Stimulated activated CD8-positive, alpha-beta memory T cell treated with anti-CD3 and anti-CD28 coated beads, Interleukin-7, amount 100 ng/mL, for 48 hours (primary cell): ENCODE results near the gene EIF1AD.

Source experiments
- DNase-seq, 2 donors: peaks; one replicate each; pipeline ENCODE4 v3.0.0-alpha.2; 2020; ENCODE audit warnings: low read depth in 1 of 2; ENCODE audit errors: extremely low read depth in 1 of 2

EIF1AD gene

DNA sequence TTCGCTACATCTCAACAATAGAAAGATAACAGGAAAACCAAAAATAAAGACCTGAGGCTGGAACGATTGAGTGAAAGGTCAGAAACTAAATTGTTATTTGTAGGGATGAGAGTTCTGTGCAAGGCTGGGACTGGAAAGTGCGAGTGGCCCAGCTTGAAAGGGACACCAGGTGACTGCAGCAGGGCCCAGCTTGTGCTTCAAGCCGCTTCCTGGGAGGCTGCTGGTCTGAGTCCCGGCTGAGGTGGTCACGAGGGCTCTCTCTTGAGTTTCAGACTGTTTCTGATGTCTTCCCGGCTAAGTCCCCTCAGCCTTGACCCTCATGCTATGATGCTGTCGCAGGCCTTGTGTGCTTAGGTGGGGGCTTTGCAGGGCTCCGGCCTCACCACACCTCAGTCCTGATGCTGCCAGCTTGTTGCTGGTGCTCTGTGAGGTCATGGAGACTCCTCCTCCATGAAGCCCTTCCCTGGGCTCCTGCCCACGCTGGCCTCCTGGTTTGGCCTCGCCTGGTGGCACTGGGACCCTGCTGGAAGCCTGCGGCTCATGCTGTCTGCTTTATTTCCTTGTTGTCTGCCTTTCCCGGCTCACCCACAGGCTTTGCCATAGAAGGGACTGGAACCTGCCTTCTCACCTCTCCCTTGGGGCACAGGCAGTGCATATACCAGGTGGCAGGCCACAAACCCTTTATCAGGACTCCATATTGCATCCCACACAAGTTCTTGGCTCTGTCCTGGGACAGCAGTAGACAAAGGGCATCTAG, 4.4 kb upstream of the EIF1AD start:
- DNase-seq: no peak

DNA sequence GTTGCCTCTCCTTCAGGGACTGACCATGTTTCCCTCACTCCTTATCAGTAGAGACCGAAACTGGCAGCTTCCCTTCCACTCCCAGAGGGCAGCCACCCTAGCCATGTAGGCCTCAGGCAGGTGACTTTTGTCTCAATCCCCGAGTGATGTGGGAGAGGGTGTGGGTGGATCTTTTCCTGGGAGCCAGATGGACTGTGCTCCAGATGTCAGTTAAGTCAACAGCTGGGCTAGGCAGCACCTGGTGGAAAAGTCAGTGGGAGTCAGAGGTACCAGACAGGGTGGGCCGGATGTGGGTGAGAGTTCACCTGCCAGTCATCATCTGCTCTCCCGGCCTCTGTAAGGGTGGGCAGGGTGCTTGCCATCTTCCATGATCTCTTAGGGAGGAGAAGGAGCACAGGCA, 2.2 kb upstream of the EIF1AD start:
- no peak for DNase-seq

DNA sequence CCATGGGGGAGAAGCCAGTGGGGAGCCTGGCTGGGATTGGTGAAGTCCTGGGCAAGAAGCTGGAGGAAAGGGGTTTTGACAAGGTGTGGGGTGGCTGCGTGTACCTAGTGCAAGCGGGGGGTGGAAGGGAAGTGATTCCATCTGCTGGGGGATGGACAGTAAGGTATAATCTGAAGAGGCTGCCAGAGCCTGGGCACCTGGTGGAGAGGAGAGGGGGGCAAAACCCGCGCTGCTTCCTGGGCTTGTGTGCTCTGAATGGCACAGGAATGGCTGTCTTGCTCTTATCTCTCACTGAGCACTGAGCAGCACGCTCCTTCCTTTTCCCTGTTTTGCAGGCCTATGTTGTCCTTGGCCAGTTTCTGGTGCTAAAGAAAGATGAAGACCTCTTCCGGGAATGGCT, 1.3 kb upstream of the EIF1AD start:
- DNase-seq: no peak

DNA sequence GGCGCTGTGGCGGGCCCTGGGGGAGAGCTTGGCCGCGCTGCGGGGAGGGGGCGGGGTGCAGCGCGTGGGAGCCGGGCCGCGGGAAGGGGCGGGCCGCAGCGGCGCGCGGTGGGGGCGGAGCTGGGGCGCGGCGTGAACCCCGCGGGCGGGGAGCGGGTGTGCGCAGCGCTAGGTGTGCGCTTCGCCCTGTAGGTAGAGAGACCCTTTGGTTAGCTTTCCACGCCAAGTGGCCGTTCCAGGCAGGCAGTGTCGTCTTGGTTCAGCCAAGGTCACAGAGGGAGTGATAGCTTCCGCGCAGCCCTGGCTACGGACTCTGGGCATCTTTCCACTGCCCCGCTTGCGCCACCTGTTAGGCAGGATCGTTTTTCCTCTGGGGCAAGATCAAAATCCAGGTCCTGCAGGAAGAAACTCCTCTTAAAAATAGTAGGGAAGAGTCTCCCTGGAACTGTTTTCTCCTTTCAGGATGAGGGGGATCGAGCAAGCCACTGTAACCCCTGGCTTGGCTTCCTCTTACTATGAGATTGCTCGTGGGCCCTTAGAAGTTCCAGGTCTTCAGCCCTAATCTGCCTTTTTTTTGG, 780 bp upstream of the EIF1AD start:
- no peak for DNase-seq

DNA sequence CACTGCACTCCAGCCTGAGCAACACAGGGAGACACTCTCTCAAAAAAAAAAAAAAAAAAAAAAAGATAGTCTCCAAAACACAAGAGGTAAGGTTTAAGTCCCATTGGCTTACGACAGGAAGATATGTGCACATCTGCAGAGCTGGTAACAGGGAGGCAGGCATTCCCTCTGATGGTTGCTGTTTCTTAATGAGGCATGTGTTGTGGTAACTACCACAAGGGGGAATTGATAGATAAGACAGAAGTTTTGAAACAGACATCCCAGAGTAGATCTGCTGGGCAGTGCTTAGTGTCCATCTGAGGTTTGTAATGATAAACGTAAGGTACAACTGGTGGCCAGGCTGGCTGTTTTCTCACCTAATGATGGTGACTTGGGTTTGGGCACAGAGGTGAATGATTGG, 4.7 kb downstream of the EIF1AD start:
- no peak for DNase-seq

DNA sequence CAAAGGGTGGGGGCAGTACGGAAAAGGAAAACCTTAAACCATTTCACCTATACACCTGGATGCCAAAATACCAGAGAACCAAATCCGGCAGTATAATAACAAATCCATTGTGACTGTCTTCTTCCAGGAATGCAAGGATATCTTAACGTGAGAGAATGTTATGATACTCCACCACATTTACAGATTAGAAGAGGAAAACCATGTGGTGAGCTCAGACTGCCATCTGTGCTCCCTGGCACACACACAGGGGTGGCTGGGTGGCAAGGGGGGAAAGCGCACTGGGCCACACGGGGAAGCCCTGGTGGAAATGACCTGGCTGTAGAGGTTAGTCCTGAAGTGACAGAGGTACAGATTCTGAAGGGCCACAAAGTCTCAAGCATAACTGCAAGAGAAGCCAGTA, 9.9 kb downstream of the EIF1AD start:
- no peak for DNase-seq

DNA sequence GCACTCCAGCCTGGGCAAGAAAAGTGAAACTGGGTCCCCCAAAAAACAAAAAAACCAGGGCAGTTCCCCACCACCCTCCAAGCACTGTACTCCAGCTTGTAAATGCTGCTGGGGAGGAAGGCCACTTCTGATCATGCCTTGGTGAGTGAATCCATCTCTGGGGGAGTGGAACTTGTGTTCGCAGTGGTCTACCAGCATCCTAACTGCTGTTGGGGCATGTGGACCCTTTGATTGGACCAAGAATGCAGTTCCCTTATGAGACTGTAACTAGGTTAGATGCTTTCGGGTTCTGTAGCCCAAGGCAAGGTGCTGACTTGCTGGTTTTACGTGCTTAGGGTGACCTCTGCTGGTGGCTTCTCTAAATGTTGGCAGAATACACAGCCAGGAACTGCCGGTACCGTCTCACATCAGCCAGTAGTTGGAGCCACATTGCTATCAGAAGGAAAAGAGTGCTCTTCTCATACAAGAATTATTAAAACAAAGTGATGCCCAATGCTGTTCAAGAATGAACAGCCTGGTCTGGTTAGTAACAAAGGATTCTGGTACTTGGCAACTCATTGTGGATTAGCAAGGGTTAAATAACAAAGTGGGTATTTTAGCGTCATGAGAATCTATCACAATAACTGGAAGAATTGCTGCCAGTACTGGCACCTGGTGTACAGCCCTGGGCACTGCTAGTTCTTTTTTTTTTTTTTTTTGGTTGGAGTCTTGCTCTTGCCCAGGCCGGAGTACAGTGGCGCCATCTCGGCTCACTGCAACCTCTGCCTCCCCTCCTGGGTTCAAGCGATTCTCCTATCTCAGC, 13.0 kb downstream of the EIF1AD start:
- peak; percentile 69 to 81 for DNase-seq

DNA sequence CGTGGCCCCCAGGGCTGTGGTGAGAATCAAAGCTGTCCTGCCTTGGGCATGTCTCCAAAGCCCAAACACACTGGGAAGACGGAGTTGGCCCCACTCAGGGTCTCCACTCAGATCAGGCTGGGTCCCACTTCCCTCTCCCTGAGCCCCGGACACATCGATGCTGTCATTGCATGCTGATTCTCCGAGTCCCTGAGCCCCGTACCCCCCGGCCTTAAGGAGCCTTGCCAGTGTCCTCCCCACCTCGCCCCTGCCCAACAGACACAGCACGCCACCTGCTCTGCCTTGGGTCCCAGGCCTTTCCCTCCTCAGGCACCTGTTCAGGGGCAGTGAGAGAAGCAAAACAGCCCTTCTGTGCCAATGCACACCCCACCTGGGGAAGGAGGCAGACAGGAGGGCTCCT, 14.6 kb downstream of the EIF1AD start:
- DNase-seq: no peak

DNA sequence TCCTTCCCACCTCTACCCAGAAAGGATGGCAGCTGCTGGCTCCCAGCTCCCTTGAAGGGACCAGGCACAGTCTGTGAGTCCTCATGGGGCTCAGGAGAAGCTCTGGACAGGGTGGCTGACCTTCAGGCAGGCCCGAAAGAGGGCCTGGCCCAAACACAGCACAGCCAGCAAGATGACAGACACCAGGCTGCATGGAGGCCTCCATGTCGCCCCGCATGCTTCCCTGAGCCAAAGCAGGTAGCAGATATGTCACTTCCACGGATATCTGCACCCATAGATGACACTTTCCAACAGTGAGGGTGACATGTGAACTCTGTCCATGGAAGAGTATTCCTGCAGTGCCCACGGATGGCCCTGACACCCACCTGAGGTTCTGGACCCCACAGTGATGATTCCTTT, 18.4 kb downstream of the EIF1AD start:
- no peak for DNase-seq

DNA sequence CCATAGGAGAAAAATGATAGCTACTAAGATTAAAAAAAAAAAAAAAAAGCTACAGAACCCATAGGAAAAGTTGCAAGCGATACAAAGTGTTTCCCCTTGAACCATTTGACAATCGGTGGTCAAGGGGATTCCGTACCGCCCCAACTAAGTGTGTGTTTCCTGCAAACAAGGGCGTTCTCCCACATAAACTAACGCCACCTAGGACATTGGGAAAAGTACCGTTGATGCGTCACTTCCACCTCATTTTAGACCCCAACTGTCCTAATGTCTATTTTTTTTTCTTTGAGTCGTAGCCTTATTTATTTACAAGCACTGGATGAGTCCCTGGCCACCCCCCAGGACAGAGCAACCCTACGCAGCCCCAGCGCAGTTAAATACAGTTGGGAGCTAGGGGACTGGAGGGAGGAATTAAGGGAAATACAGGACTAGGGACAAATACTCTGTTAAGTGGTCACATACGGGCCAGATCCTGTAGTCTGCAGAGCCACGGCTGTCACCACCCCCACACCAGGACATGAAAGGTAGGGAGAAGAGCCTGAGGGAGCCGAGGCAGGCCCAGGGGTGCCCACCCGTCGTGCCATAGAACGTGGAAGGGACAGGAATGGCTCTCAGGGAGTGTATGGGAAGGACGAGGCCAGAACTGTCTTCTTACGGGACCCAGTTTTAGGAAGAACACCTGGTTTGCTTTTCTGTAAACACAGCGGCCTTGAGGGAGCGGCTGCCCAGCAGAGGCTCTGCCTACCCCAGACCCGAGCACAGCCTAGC, 19.0 kb downstream of the EIF1AD start:
- no peak for DNase-seq

DNA sequence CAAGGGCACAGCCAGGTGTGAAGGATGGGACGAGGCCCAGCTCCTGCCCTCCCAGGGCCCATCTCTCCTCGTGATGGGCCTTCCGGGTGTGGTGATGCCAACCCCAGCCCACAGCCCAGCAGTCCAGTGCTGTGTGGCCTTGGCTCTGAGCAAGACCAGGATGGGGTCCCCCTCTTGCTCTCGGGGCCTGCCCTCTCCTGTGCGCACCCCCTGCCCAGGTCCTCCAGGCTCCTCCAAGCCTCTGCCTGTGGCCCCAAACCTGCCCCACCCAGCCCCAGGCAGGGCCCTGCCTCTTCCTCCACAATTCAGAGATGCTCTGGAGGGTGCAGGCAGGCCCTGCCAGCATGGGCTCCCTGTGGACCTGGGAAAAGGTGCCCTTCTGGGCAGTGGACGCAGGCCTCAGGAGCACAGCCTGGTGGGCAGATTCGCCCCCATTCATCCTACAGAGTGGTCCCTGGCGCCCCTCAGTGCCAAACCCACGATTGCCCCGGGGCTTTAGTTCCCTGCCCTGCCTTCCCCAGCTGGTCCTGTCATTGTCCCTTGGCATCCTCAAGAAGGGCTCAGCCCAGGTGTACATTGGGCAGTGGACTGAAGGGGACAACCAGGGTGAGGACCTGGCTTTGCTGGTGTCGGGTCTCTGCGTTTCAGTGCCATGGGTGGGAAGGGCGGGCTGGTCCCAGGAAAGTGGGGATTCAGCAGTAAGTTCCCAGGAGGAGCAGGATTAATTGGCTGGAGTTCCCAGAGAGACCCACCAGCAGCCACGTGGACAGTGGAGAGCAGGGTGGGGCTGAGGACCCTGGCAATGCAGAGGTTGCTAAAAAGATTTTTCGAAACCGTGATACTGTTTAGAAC, 19.8 kb downstream of the EIF1AD start:
- no peak for DNase-seq

DNA sequence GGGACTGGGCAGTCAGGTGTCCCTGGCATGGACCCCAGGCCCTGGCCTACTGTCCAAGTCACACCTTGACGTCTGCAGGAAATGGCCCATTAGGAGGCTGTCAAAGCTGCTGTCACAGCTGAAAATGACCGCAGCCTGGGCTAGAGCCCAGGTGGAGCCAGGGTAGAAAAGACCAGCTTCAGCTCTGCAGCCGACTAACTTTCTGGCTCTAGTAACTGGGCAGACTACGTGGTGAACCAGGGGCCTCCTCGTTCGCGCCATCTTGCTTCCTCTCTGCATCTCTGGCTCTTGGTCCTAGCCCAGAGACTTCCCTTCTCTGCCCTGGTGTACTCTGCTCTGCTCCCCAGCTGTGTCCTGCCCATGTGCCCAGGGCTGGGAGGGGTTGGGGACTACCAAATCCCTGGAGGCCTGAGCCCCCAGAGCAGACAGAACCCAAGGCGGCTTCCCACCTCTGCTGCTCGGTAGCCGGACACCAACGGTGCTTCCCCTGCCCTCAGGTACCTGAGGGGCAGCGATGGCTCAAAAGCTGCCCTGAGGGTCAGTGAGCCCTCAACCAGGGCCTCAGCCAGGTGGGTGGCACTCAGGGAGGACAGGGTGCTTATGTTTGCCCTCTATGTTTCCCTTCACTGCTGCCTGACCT, 20.7 kb downstream of the EIF1AD start:
- no peak for DNase-seq

DNA sequence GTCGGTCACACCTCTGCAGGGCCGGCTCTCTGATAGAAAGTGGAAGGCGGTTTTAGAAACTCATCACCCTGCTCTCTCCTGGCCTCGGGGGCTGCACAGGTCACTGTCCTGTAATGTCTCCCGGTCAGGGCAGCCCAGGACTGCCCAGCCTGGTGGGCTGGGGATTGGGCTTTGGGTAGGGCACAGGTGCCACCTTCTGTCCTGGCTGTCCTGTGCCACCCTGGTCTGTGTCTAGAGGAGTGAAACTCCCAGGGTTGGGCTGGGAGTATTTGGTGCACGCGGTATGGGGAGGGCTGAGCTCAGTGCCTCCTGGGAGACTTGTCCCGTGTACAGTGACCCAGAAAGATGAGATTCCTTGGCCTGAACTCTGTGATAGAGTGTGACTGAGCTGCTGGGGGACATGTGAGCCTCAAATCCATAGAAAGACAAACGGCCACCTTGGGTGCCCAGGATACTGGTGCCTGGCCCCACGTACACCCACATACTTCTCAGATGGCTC, 22.6 kb downstream of the EIF1AD start:
- DNase-seq: no peak

DNA sequence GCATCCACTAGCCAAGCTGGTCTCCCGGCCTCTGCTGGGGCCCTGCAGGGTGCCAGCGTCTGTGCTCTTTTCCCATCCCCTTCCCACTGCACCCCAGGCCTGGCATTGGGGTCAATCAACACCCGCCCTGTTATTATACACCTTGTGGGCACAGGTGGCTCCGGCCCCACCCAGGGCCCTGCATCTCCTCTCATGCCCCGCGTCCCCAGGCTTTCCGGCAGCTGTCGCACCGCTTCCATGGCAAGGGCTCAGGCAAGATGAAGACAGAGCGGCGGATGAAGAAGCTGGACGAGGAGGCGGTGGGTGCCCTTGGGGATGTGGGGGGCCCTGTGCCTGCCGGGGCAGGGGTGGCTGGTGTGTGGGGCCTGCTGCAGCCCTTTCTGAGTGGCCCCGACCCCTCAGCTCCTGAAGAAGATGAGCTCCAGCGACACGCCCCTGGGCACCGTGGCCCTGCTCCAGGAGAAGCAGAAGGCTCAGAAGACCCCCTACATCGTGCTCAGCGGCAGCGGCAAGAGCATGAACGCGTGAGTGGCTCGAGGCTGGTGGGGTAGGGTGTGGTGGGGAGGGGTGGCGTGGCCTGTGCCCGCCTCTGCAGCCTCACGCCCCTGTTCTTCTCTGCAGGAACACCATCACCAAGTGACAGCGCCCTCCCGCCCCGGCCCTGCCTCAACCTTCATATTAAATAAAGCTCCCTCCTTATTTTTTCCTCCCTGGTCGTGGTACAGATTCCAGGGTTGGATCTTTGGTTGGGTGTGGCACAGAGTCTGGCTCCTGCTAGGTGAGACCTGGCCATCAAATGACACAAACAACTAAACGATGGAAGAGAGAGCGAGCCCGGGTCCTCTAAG, 23.3 kb downstream of the EIF1AD start:
- DNase-seq: no peak

DNA sequence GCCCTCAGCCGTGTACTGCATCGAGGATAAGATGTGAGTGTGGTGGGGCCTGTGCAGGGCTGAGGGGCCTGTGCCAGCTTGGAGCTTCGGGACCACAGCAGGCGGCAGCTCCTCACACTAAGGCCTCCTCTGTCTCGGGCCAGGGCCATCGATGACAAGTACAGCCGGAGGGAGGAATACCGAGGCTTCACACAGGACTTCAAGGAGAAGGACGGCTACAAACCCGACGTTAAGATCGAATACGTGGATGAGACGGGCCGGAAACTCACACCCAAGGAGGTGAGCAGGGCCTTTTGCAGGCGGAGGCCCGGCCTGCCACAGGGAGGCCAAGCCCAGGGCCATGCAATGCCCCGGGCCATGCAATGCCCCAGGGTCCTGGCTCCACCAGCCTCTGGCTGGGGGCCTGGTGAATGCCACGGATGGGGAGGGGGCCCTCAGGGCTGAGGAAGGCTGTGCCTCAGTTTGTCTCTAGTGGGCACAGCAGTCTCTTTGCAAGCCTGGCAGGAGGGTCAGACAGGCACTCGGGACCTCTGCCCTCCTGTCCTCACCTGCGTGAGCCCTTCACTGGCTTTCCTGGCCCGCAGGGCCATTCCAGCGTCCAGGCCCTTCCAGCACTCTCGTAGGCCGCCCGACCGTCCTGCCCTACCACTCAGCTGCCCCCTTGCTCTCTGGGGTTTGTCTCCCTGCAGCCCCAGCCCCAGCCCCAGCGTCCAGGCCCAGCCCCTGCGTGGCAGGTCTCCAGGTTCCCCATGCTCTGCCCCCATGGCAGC, 24.2 kb downstream of the EIF1AD start:
- no peak for DNase-seq

DNA sequence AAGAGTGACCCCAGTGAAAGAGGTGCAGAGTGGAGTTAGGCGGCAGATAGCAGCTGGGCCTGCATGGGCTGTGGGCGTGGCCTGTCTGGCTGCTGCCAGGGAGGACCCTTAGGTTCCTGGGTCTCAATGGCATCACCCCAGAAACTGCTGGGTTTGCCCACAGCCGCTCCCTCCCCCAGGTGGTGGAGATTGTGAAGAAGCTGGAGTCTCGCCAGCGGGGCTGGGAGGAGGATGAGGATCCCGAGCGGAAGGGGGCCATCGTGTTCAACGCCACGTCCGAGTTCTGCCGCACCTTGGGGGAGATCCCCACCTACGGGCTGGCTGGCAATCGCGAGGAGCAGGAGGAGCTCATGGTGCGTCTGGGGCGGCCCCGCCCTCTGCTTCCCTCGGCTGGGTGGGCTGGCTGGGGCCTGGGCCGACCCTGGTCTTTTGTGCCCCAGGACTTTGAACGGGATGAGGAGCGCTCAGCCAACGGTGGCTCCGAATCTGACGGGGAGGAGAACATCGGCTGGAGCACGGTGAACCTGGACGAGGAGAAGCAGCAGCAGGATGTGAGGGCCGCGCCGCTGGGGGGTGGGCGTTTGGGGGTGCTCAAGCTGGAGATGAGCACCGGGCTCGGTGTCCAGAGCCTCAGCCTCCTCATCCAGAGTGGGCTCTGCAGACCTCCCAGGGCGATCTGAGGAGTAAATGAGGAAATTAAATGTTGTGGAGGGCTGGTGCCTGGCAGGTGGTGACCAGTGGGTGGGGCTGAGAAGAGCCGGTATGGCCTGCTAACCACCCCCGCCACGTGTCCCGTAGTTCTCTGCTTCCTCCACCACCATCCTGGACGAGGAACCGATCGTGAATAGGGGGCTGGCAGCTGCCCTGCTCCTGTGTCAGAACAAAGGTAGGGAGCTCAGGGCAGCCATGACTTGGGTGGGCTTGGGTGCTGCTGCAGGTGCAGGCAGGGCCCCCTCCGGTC, 25.5 kb downstream of the EIF1AD start:
- DNase-seq: no peak

DNA sequence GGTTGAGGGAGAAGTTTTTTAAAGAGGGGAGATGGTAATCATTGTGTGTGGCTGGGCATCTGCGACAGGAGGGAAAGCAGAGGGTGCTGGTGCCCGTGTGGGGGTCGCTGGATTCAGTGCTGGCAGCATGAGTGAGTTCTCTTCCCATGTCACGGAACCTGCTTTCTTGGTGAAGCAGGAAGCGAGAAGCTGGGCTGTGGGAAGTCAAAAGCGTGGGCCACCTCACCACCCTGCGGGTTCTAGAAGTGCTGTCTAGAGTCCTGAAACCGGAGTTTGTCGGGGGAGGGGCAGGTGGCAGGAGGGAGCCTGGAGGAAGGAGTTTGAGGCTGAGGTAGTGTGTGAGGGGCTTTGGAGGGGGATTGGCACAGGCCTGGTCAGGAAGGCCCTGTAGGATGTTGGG, 26.2 kb downstream of the EIF1AD start:
- no peak for DNase-seq
